Gastroesophageal sphincter (tissue), 4 donors: ENCODE data around the gene SMARCD2. TPM values are rescaled to one million over a fixed set of nuclear protein-coding genes. Genes with fewer than 3 reads are reported as not detected.

Source experiments
- ATAC-seq: fragments of 150-250 bp; one replicate; pipeline ENCODE4 v1.9.1; 2016; ENCODE audit warnings: mild to moderate bottlenecking, moderate library complexity
- H3K27ac ChIP-seq, 4 donors: fragments of 200-600 bp; sonication (generic) in 3 of 4; 1 replicate in 3 of 4; 2 replicates in 1 of 4; pipeline ENCODE4 v1.5.1; 2016 to 2019
- H3K27me3 ChIP-seq: fragments of 200-600 bp; sonication (generic); one replicate; pipeline ENCODE4 v1.5.1; 2019
- H3K36me3 ChIP-seq, 2 donors: fragments of 200-600 bp; sonication (generic); one replicate each; pipeline ENCODE4 v1.5.1; 2019; ENCODE audit warnings: control low read depth in 1 of 2
- H3K4me1 ChIP-seq, 3 donors: fragments of 200-600 bp; sonication (generic); 1 replicate in 2 of 3; 2 replicates in 1 of 3; pipeline ENCODE4 v1.5.1; 2016 to 2019; ENCODE audit warnings: control low read depth in 2 of 3
- H3K4me3 ChIP-seq, 2 donors: fragments of 200-600 bp; sonication (generic); one replicate each; pipeline ENCODE4 v1.5.1; 2019; ENCODE audit warnings: mild to moderate bottlenecking in 1 of 2, moderate library complexity in 1 of 2
- H3K9me3 ChIP-seq, 3 donors: fragments of 200-600 bp; sonication (generic); one replicate each; pipeline ENCODE4 v1.5.1; 2017 to 2019; ENCODE audit warnings: control low read depth in 2 of 3
- CTCF ChIP-seq, 4 experiments: fragments of 200-600 bp in 2 of 4; fragments of 450-650 bp in 2 of 4; sonication (generic) in 1 of 4; IDR thresholded peaks; one replicate each; pipeline ENCODE4 v1.5.1; 2017 to 2019; ENCODE audit warnings: antibody characterized with exemption in 4 of 4, mild to moderate bottlenecking in 2 of 4, moderate library complexity in 2 of 4
- EP300 ChIP-seq: sonication (generic); formaldehyde crosslinking; IDR thresholded peaks from one replicate; pipeline ENCODE4 v1.6.1; 2017; ENCODE audit warnings: antibody characterized with exemption, mild to moderate bottlenecking
- POLR2A ChIP-seq, 2 donors: fragments of 450-650 bp; IDR thresholded peaks; one replicate each; pipeline ENCODE4 v1.6.1; 2017; ENCODE audit warnings: antibody characterized with exemption in 2 of 2, mild to moderate bottlenecking in 2 of 2, moderate library complexity in 1 of 2
- POLR2AphosphoS5 ChIP-seq: sonication (generic); formaldehyde crosslinking; IDR thresholded peaks from one replicate; pipeline ENCODE4 v1.6.1; 2017; ENCODE audit warnings: antibody characterized with exemption
- WGBS, 2 donors: methylation state at CpG; one replicate each; pipeline ENCODE4 v1.1.5; 2018; ENCODE audit warnings: low coverage in 1 of 2; 5-methylcytosine and 5-hydroxymethylcytosine counted together
- small RNA-seq, 4 donors: library from RNA; depleted of rRNA; stranded (forward); fragments of <200 nt; gene quantifications; one replicate each; pipeline ENCODE3, GENCODE V24; 2016
- total RNA-seq, 4 donors: library from RNA; depleted of rRNA; stranded (reverse); fragments of >200 nt; gene quantifications; one replicate each; pipeline ENCODE4 v1.1.0, GENCODE V29; 2016

SMARCD2 gene
- total RNA-seq, 4 donors from 2014 or later, result 103 to 160 (median 141) TPM

DNA sequence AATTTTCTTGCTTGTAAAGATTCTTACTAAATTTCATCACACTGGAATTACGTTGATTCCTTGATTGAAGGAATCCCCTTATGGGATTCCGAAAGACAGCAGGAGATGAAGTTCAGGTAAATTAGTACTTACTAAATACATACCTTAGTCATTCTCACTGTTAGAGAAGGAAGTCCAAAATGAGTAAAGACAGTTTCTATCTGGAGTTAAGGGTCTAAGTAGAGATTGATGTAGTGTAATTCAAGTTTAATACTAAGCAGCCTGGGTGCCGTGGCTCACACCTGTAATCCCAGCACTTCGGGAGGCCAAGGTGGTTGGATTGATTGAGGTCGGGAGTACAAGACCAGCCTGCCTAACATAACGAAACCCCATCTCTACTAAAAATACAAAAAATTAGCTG, 59.0 kb downstream of the SMARCD2 start:
- peaks cover 0 to 57% of the 10 kb centered on the region in 2 donors for H3K36me3 ChIP-seq
- H3K4me1 ChIP-seq, result peaks cover 0 to 80% (median 0%) of the 10 kb centered on the region in 3 donors
- no peaks in the 10 kb centered on the region for H3K27me3 ChIP-seq
- H3K4me3 ChIP-seq, result no peak overlapping the region
- 62 to 79% methylated on average over 3 to 6 of the region's 6 CpGs for WGBS, 2 donors
- no peaks in the 10 kb centered on the region for H3K9me3 ChIP-seq
- ATAC-seq, result no peak
- no peak overlapping the region for H3K27ac ChIP-seq
- TF ChIP-seq POLR2AphosphoS5, result no peak
- no peak for TF ChIP-seq EP300
- no peak for TF ChIP-seq CTCF (IDR thresholded peaks at IDR 0.05)
- no peak for TF ChIP-seq POLR2A (IDR thresholded peaks at IDR 0.05)

Small RNAs within 50 kb of the gene (small RNA-seq; reads per million reads assigned to genes)
- gene AC040958.1, result 0 reads per million in 4 donors

Other genes with a start within 250 kb of the SMARCD2 start
- 10 to 100 TPM; 11.4 to 18.3 (median 14.6) TPM for gene TACO1, start 241.8 kb downstream of the SMARCD2 start, total RNA-seq
- 100 to 1,000 TPM in 1 of 4 donors, 10 to 100 TPM in 3; 64.9 to 108 (median 85.7) TPM for gene MAP3K3, start 220.3 kb downstream of the SMARCD2 start, total RNA-seq
- 10 to 100 TPM in 1 of 4 donors, 1 to 10 TPM in 3; 2.3 to 11.0 (median 6.7) TPM for gene LIMD2, start 142.6 kb downstream of the SMARCD2 start, total RNA-seq
- gene STRADA, start 100.9 kb downstream of the SMARCD2 start, total RNA-seq, result 10 to 100 TPM; 14.4 to 39.1 (median 23.3) TPM
- gene CCDC47, start 69.1 kb downstream of the SMARCD2 start, total RNA-seq, result 10 to 100 TPM; 53.1 to 62.0 (median 58.9) TPM
- gene DDX42, start 68.5 kb downstream of the SMARCD2 start, total RNA-seq, result 100 to 1,000 TPM in 2 of 4 donors, 10 to 100 TPM in 2; 66.6 to 126 (median 98.8) TPM
- gene PSMC5, start 15.3 kb downstream of the SMARCD2 start, total RNA-seq, result 100 to 1,000 TPM in 2 of 4 donors, 10 to 100 TPM in 2; 79.5 to 110 (median 95.7) TPM
- 10 to 100 TPM; 36.3 to 53.2 (median 51.7) TPM for gene FTSJ3, start 15.0 kb downstream of the SMARCD2 start, total RNA-seq
- under 1 TPM in 1 of 4 donors, not detected in 3; 0.23 TPM for gene CSH2, start 31.0 kb upstream of the SMARCD2 start, total RNA-seq
- gene GH2, start 39.3 kb upstream of the SMARCD2 start, total RNA-seq, result not detected
- gene CSH1, start 53.9 kb upstream of the SMARCD2 start, total RNA-seq, result not detected
- gene CSHL1, start 68.6 kb upstream of the SMARCD2 start, total RNA-seq, result not detected
- gene GH1, start 76.2 kb upstream of the SMARCD2 start, total RNA-seq, result not detected
- 1 to 10 TPM in 3 of 4 donors, not detected in 1; 2.0 to 5.9 (median 3.3) TPM for gene CD79B, start 89.6 kb upstream of the SMARCD2 start, total RNA-seq
- under 1 TPM; 0.15 to 0.47 (median 0.35) TPM for gene SCN4A, start 130.2 kb upstream of the SMARCD2 start, total RNA-seq
- 1 to 10 TPM in 1 of 4 donors, under 1 TPM in 2, not detected in 1; 0.23 to 1.1 (median 0.57) TPM for gene PRR29, start 155.7 kb upstream of the SMARCD2 start, total RNA-seq
- gene ICAM2, start 177.9 kb upstream of the SMARCD2 start, total RNA-seq, result 10 to 100 TPM in 3 of 4 donors, 1 to 10 TPM in 1; 7.2 to 71.1 (median 36.7) TPM